GM21515 (cell line): ENCODE results near the gene LGR6.
"Not testable (repeated sequence)": the region's sequence is repeated elsewhere in the genome, so short reads cannot be mapped to it uniquely, and the experiment has no call there.

Source experiments
- ATAC-seq: cut with Tn5 transposase; IDR thresholded peaks from one replicate; pipeline ENCODE4 v1.9.1; 2021; ENCODE audit not compliant: unreplicated experiment

Gene LGR6

DNA sequence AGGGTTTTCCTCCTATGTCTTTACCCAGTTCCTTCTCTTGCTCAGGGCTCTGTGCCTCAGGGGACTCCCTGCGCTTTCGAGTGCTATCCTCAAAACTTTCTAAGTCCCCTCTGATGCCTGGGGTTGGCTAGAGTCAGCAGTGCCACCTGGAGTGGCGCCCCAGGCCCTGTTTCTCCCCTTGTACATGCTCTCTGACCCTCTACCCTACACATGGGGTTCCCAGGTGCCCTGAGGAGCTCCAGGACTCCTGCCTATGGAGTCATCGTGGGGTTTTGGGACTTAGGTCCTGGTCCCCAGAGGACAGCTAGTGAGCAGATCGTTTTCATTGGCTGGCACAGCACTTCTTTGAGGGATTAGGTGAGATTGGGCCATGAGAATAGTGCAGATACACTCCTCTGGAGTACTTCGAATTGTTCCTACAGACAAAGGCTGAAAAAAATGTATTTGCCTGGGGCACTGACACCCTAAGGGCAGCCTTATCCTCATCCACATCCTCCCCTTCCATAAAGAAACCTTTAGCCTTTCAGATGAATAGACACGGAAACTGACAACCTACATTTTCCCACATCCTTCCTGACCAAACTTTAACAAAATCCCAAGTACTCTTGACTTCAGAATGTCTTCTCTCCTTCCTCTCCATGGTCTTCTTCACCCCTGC, 41.5 kb downstream of the LGR6 start:
- no peak for ATAC-seq

DNA sequence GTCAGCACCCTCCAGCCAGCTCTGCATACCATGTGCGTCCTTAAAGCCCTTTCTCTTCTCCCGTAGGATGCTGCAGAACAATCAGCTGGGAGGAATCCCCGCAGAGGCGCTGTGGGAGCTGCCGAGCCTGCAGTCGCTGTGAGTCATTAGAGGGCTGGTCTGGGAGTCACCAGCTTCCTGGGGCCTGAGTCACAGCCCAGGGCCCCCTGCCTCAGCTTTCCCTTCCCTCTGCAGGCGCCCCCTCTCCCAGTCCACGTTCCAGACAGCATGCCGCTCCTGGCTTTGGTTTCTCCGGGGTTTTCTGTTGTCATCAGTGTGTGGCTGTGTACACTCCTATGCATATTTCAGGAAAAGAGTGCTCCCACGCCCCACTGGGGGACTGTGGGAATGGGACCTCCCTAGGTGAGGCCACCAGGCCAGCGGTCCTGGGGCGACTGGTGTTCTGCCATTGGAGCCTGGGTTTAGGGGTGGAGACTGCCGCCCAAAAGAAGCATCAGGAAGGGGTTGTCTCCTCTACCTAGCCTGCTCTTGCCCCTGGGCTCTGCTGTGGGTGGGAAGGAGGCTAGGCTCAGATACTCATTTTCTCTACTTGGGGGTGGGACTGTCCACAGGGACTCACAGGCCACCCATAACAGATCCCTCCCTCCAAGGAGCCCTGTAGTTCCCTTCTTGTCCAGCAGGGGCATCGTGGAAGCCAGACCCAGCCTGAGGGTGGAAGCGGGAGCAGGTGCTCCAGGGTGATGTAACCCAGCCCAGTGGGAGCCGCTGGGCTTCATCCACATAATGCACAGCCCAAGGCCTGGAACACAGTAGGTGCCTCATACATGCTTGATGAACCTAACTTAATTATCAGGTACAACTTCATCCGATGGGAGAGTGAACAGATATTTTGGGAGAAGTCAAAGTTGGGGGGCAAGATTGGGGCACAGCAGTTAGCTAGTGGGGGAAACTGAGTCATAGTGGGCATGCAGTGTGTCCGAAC, 42.5 kb downstream of the LGR6 start:
- ATAC-seq: no peak

DNA sequence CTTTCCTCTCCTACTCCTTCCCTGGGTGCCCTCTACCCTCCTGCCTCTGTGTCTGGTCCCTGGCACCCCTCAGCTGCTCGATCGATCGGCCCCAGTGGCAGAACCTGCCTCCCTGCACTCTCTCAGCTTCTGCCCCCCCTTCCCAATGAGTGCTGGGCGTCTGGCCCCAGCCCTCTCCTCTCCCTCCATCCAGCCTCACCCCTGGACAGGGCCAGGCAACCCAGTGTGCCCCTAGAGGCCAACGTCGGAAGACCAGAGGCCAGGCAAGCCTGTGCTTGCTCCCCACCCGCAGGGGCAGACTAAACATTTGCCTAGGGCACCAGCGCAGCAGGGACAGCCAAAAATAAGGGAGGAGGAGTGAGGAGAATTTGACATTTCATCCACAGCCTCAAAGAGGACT, 43.5 kb downstream of the LGR6 start:
- ATAC-seq: no peak

DNA sequence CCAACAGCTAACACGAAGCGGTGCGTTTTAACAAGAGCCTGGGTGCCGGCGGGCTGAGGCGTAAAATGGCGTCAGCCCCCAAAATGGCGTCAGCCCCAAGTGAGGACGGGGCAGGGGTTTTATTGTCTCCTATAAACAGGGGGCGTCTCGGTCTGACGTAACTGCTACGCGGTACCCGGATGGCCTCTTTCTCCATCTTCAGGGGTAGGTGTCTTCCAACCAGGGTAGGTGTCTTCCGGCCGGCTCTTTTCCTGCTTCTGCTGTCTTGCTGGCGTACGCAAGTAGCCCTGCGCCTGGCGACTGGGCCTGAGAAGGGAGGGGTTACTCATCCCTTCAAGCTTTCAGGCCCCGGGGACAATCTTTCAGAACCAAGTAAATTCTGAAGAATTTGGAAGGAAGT, 45.3 kb downstream of the LGR6 start:
- no peak for ATAC-seq

DNA sequence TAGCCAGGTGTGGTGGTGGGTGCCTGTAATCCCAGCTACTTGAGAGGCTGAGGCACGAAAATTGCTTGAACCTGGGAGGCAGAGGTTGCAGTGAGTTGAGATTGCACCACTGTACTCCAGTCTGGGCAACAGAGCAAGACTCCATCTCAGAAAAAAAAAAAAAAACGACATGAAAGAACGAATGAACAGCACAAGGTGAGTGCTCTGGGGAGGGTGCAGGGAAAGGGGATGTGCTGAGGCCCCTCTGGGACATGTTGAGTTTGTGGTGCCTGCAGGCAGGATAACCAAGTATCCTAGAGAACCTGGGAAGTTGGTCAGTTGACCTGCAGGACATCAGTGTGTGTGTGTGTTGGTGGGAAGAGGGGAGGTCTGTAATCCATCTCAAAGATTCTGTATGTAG, 46.6 kb downstream of the LGR6 start:
- not testable (repeated sequence) for ATAC-seq

DNA sequence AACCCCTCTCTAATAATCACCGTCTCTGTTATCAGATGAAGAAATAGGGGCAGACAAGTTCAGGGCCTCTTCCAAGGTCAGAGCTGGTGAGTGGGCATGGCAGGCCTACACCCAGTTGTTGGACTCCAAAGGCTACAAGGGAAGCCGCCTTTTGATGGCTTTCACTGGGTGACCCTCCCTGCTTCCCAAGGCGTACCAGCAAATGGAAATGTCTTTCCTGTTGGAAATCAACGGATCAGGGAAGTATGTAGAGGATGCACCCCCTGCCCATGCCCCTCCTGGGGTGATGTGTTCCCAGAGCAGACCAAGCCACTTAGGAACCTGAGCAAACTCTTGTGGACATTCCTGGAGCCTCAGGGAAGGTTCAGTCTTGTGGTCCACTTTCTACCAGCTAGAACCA, 47.4 kb downstream of the LGR6 start:
- no peak for ATAC-seq

DNA sequence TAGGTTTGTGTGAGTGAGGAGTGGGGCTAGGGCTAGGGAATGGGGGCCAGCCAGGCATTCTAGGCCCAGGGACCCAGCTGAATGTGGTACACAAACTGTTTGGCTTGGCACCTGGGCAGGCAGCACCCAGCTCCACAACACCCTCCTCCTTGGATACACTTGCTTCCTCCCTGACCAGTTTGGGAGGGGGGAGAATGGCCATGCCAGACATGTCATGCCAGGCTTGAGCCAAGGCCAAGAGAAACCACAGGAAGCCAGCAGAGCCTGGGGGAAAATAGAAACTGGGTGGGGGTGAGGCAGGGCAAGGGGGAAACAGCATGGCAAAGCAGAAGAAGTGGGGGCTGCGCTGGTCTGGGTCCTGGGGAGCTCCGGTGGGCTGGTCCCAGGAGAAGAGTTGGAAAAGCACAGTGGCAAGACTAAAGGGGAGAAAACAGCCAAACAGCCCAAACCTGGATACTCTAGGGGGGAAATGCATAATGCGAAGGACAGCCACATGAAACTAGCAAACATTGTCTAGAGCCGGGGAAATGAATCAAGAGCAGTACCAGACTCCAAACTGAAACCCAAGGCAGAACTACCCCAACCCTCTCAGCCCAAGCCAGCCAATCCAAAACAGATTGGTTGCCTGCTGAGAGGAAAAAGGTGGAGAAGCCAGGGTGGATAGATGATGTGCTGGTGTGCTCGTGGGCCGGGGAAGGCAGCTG, 47.9 kb downstream of the LGR6 start:
- ATAC-seq: no peak

DNA sequence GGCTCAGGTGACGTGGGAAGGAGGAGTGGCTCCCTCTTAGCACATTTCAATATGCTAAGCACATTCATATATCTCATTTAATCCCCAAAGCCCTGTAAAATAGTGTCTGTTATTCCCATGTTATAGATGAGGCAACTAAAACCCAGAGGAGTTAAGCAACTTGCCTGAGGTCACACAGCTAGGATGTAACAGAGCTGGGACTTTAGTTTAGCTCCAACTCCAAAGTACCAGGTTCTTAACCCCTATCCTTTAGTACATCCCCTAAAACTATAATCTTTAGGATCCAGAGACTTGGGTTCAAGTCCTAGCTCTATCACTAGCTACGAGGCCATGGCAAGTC, 48.5 kb downstream of the LGR6 start:
- no peak for ATAC-seq

DNA sequence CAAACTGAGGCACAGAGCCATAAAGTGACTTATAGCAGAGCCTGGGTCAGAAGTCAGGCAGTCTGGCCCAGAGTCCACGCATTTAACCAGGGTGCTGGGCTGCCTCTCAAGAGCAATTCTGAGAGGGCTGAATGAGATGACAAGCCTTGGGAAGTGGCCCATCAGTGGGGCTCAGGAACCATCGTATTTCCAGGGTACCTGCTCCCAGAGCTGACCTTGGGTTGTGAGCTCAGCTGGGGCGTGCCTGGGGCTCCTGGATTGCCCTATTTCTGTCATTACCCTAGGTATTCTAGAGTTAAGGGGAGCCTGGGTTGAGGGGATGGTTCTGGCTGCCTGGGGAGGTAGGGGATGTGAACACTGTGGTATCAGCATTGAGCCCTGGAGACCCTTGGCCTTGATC, 49.4 kb downstream of the LGR6 start:
- ATAC-seq: no peak

DNA sequence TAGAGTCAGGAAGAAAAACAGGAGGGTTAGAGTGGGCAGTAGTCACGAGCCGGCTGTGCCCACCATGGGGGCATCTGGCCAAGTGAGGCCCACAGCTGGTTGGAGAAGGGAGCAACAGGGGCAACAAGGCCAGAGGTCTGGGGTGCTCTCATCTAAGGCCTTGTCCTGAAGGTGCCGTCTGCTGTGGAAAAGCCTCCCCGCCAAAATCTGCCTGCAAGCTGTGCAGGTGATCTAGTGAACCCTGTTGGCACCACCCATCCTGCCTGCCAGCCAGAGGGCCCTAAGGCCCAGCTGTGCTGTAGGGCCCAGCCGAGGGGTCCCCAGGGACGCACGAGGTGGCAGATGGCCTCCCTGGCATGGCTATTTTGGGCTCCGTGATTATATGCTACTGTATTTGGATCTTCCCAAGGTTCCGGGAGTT, 51.3 kb downstream of the LGR6 start:
- ATAC-seq: no peak

DNA sequence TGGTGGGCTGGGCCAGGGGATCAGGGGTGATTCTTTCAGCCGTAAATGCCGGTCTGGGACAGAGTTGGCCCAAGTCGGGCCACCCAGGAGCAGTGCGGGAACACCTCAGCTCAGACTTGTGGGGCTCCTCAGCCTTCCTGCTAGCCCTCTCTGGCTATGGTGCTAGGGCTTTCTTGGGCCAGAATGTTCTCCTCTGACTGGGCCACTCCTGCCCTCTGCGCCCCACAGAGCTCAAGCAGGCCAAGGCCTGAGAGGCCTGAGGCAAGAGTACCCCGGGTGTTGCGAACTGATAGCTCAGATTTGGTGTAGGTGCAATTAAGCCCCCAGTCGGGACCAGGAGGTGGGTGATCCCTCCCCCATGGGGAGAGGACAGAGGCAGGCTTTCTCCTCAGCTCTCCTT, 51.8 kb downstream of the LGR6 start:
- ATAC-seq: no peak

DNA sequence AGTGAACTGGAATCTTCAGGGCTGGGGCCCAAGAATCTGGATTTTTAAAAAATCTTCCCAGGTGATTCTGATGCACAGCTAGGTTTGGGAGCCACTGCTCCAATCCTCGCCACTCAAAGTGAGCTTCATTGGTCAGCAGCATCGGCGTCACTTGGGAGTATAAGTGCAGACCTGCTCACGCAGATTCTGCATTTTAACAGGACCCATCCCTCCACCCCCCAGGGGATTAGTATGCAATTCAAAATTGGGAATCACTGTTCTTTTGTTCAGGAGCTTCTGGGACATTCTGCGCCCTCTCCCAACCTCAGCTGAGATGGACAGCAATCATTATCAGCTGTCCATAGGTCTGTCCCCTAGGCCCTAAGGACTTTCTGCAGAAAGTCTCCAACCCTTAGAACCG, 53.5 kb downstream of the LGR6 start:
- no peak for ATAC-seq

DNA sequence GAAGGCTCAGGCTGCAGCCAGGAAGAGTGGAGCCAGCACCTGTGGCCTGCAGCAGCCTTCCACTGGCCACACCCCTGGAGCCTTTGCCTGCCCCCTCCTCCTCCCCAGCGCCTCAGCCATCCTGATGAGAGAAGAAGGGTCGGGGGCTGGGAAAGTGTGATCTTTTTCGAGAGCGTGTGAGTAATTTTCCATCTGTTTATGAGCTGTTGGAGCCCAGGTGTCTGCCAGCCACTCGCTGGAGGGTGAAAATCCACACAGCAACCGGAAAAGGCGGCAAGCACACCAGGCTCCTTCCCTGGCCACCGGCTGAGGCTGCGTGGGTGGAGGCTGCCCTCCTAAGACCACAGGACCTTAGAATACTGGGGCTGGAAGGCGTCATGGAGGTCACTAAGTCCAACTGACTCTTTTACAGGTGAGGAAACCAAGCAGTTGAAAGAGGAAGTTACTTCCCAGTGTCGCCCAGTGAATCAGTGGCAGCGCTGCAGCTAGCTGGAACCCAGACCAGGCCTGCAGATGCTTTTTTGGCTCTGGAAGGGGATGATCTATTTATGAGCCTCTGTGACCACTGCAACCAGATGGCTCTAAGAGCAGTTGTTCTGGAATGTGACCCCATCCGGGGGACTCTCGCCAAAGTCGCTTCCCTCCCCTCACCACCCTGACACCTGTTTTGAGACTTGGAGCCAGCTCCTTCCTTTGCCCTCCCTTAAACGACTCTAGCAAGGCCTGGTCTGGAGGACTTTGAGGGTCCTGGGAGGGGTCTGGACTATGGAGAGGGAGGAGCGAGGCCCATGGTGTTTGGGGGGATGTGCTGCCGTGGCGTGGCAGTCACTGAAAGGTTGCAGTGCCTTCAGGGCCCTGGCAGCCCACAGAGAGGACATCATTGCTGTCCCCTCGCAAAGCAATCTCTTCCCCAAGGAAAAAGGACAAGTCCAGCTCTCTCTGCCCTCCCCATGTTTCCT, 54.5 kb downstream of the LGR6 start:
- ATAC-seq: no peak

DNA sequence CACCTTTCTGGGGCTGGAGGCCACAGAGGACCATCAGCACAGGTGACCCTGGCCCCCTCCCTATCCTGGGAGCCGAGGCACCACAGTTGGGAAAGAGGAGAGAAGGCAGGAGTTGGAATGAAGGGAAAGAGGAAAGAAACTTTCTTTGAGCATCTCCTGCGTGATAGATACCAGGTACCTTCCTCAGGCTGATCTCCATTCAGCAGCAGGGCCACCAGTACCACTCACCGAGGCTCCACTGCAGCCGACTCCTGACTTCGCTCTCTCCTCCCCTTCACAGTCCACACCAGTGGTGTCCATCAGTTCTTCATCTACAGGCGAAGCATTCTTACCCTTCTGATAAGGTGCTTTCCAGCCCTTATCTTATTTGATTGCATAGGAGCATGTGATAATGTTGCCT, 55.3 kb downstream of the LGR6 start:
- no peak for ATAC-seq

DNA sequence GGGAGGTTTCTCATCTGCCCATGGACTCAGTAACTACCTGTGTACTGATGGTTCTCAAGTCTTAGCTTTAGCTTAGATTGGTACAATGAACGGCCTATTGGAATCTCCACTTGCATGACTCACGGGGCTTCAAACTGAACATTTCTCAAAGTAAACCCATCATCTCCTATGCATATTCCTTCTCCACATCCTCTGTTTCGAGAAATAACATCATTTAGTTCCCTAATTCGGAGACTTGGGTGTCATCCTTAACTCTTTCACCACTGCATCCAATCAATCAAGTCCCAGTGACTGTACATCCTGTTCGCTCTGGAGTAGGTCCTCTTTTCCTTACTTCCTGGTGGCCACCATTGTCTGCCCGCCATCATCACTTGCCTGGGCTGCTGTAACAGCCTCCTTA, 55.8 kb downstream of the LGR6 start:
- no peak for ATAC-seq

DNA sequence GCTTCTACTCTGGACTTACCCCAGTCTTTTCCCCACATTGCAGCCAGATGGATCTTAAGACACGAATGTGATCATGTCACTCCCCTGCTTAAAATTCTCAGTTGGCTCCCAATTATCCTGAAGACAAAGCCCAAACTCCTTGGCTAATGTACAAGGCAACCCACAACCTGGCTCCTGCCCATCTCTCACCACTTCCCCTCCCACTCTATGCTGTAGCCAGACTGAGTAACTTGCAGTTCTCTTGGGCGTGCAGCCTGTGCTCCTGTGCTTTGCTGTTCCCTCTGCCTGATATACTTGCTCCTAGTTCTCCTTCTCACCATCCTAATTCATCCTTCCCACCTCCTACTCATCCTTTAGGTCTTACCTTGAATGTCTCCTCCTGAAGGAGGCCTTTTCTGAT, 56.2 kb downstream of the LGR6 start:
- no peak for ATAC-seq

DNA sequence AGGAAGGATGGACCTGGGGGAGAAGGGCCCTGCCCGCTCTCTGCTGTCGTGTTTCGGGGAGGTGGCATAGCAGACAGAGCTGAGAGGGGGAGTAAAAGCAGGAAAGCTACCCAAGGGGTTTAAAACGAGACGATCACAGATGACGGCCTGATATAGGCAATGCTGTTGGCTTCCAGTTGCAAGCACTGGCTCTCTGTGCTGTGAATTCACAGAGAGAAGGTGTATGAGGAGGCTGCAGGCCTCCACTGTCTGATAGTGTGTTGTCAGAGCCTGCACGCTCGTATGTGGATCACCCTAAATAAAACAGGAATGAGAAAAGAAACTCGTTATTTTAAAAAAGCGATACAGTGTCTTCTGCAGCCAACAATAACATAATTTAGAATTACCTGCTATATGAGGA, 57.4 kb downstream of the LGR6 start:
- no peak for ATAC-seq

DNA sequence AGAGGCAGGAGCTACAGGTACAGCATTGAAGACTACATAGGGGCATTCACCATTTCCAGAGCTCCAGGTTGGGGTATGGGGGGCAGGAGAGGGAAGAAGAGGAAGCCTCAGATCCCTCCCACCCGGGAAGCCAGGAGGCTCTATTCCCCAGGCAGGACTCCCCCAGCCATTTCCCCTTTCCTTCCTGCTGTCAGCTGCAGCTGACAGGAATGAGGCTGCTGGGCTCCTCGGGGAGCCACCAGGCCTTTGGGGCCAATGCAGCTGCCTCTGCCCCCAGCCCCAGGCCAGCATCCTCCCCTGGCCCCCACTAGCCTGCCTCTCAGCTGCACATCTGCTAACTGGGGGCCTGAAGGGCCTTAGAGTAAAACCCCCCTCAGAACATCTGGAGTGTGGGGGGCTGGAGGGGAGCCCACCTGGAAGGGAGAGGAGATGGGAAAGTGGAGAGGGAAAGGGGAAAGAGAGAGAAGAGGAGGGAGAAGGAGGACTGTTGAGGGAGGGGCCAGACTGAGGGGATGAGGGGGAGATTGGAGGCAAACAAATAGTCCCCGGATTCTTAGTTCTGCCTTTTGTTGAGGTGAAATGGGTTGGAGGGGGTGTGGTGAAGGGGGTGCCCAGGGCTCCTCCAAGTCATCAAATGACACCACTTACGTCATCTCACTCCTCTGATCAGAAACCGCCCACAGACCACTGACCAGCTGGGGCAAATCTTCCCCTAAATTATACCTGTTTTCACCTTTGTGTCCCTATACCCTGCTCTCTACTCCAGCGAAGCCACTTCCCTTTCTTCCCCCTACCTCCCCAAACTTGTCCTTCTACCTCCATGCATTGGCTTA, 58.0 kb downstream of the LGR6 start:
- no peak for ATAC-seq

DNA sequence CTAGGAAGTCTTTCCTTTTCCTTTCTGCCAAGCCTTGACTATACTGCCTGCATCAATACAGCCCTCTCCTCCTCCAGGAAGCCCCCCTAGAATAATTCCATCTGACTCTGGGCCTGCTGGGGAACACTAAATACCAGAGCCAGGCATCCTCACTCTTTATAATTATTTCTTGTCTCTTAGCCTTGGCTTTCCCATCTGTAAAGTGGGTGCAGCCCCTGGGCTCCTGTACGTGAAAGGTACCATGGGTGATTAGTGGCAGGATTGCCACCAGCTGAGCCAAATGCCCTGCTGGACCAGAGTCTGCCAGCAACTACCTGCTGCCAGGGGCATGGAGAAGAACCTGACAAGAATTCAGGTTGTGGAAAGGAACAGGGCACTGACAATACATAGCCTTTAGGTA, 58.7 kb downstream of the LGR6 start:
- no peak for ATAC-seq
